ENCODE data around the gene DDX3X. TPM values are rescaled to one million over a fixed set of nuclear protein-coding genes. Genes with fewer than 3 reads are reported as not detected.

The DDX3X gene
- total and polyA plus RNA-seq, 2 donors (not counting 1 experiment from before 2014, with no cell fraction given) = 130 to 289 TPM

DNA sequence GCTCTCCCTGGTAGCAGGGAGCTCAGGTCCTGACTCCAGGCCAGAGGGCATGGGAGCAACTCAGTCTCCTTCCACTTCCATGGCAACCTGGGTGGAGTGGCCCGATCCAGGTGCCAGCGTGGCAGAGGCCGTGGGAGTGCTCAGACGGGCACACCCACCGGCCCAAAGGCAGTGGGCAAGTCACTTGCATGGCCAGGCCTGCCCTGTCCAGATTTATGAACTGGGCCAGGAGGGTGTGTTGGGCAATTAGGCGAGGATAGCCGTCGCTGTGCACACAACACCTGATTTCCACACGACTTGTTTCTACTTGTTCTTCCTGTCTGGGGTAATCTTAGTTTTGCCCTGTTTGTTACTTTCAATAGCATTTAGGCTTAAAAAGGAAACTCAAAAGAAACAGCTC is 57.6 kb downstream of the DDX3X start:
- H3K79me2 ChIP-seq (ENCODE audit: control insufficient read depth, insufficient read depth, low read length) = no peaks in the 10 kb centered on the region
- no peak overlapping the region for H3K4me3 Mint-ChIP-seq
- no peaks in the 10 kb centered on the region for H3K27me3 ChIP-seq (replicated peaks in 1 of 4; ENCODE audit: control extremely low read depth in 1 of 4, control insufficient read depth in 3 of 4, insufficient read depth in 4 of 4, low read length in 3 of 4)
- H3K4me1 ChIP-seq (ENCODE audit: control insufficient read depth in 2 of 2, insufficient read depth in 2 of 2, low read length in 2 of 2) = no peaks in the 10 kb centered on the region
- H3K4me1 Mint-ChIP-seq = no peaks in the 10 kb centered on the region
- DNase-seq (no peak), ATAC-seq (ENCODE audit: low read depth) (no peak)
- no peak overlapping the region for H3K4me3 ChIP-seq (ENCODE audit: control extremely low read depth in 1 of 5, extremely low read depth in 1 of 5, insufficient read depth in 1 of 5, low read depth in 2 of 5, low read length in 4 of 5)
- no peak overlapping the region for H3K4me2 ChIP-seq (replicated peaks; ENCODE audit: low read depth, low read length, poor library complexity, severe bottlenecking)
- no peaks in the 10 kb centered on the region for H3K27me3 Mint-ChIP-seq
- H2AFZ ChIP-seq (ENCODE audit: insufficient read depth, low read depth, low read length, poor library complexity, severe bottlenecking) = no peak overlapping the region
- intact Hi-C loops (cut with micrococcal nuclease) = no loop called here
- no peaks in the 10 kb centered on the region for H3K9me3 ChIP-seq (ENCODE audit: control extremely low read depth in 1 of 3, control insufficient read depth in 2 of 3, insufficient read depth in 1 of 3, low read length in 2 of 3)
- H3K9ac ChIP-seq (ENCODE audit: low read length) = no peak overlapping the region
- POLR2A ChIA-PET = no interaction called here
- no peak for TF ChIP-seq EZH2 (IDR thresholded peaks at IDR 0.05; ENCODE audit: borderline replicate concordance, insufficient read depth, low read depth, low read length, poor library complexity, severe bottlenecking)
- TF ChIP-seq, protein P1, sequence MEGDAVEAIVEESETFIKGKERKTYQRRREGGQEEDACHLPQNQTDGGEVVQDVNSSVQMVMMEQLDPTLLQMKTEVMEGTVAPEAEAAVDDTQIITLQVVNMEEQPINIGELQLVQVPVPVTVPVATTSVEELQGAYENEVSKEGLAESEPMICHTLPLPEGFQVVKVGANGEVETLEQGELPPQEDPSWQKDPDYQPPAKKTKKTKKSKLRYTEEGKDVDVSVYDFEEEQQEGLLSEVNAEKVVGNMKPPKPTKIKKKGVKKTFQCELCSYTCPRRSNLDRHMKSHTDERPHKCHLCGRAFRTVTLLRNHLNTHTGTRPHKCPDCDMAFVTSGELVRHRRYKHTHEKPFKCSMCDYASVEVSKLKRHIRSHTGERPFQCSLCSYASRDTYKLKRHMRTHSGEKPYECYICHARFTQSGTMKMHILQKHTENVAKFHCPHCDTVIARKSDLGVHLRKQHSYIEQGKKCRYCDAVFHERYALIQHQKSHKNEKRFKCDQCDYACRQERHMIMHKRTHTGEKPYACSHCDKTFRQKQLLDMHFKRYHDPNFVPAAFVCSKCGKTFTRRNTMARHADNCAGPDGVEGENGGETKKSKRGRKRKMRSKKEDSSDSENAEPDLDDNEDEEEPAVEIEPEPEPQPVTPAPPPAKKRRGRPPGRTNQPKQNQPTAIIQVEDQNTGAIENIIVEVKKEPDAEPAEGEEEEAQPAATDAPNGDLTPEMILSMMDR (IDR thresholded peaks at IDR 0.05) = no peak
- no peaks in the 10 kb centered on the region for H3K36me3 ChIP-seq (replicated peaks in 1 of 2; ENCODE audit: control extremely low read depth in 1 of 2, control insufficient read depth in 1 of 2, extremely low read depth in 1 of 2, insufficient read depth in 2 of 2, low read length in 1 of 2)
- no peak overlapping the region for H3K27ac Mint-ChIP-seq
- CTCF ChIA-PET = no interaction called here
- H3K27ac ChIP-seq (ENCODE audit: low read length in 2 of 2) = no peak overlapping the region
- 100% methylated on average over 3 of the region's 9 CpGs for WGBS (ENCODE audit: insufficient coverage)
- H3K9me3 Mint-ChIP-seq (ENCODE audit: insufficient read depth) = no peaks in the 10 kb centered on the region
- no peaks in the 10 kb centered on the region for H4K20me1 ChIP-seq (ENCODE audit: control insufficient read depth, insufficient read depth, low read length, poor library complexity, severe bottlenecking)

DNA sequence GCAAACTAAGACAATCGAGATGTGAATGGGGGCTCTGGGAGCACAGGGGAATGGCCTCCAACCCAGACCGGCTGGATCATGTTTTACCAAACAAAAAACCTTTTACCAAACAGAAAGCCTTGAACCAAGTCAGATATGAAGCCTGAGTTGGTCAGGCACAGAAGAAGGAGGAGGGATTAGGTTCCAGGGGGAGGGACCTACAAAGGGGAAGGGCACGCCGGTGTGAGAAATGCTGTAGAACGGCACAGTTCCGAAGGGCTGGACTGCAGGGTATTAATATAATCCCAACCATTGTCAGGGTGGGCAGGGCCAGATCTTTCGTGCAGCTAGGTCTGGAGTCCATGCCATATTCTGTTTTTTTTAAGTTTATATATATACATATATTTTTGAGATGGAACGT is 60.3 kb downstream of the DDX3X start:
- no CpG with 5 or more reads among the region's 8 CpGs for WGBS (ENCODE audit: insufficient coverage)
- CTCF ChIA-PET = no interaction called here

More for the DNA sequence above, 60.3 kb downstream of the DDX3X start:
- no peak overlapping the region for H3K4me3 Mint-ChIP-seq
- H4K20me1 ChIP-seq (ENCODE audit: control insufficient read depth, insufficient read depth, low read length, poor library complexity, severe bottlenecking) = no peaks in the 10 kb centered on the region
- H3K9me3 Mint-ChIP-seq (ENCODE audit: insufficient read depth) = no peaks in the 10 kb centered on the region
- H3K4me1 ChIP-seq (ENCODE audit: control insufficient read depth in 2 of 2, insufficient read depth in 2 of 2, low read length in 2 of 2) = no peaks in the 10 kb centered on the region
- intact Hi-C loops (cut with micrococcal nuclease) = no loop called here
- H3K9ac ChIP-seq (ENCODE audit: low read length) = no peak overlapping the region
- no peak overlapping the region for H3K27ac ChIP-seq (ENCODE audit: low read length in 2 of 2)
- no peak overlapping the region for H2AFZ ChIP-seq (ENCODE audit: insufficient read depth, low read depth, low read length, poor library complexity, severe bottlenecking)
- no peaks in the 10 kb centered on the region for H3K4me1 Mint-ChIP-seq
- no peak overlapping the region for H3K4me2 ChIP-seq (replicated peaks; ENCODE audit: low read depth, low read length, poor library complexity, severe bottlenecking)
- no peak overlapping the region for H3K4me3 ChIP-seq (ENCODE audit: control extremely low read depth in 1 of 5, extremely low read depth in 1 of 5, insufficient read depth in 1 of 5, low read depth in 2 of 5, low read length in 4 of 5)
- ATAC-seq (ENCODE audit: low read depth) (no peak), DNase-seq (no peak)
- H3K9me3 ChIP-seq (ENCODE audit: control extremely low read depth in 1 of 3, control insufficient read depth in 2 of 3, insufficient read depth in 1 of 3, low read length in 2 of 3) = no peaks in the 10 kb centered on the region
- POLR2A ChIA-PET = no interaction called here
- no peak overlapping the region for H3K27ac Mint-ChIP-seq
- no peak for TF ChIP-seq EZH2 (IDR thresholded peaks at IDR 0.05; ENCODE audit: borderline replicate concordance, insufficient read depth, low read depth, low read length, poor library complexity, severe bottlenecking)
- TF ChIP-seq, protein P1 (IDR thresholded peaks at IDR 0.05) = no peak
- no peaks in the 10 kb centered on the region for H3K27me3 Mint-ChIP-seq
- H3K36me3 ChIP-seq (replicated peaks in 1 of 2; ENCODE audit: control extremely low read depth in 1 of 2, control insufficient read depth in 1 of 2, extremely low read depth in 1 of 2, insufficient read depth in 2 of 2, low read length in 1 of 2) = no peaks in the 10 kb centered on the region
- no peaks in the 10 kb centered on the region for H3K27me3 ChIP-seq (replicated peaks in 1 of 4; ENCODE audit: control extremely low read depth in 1 of 4, control insufficient read depth in 3 of 4, insufficient read depth in 4 of 4, low read length in 3 of 4)
- H3K79me2 ChIP-seq (ENCODE audit: control insufficient read depth, insufficient read depth, low read length) = no peaks in the 10 kb centered on the region
